ENCODE measurements around the gene DSCAML1. TPM values are rescaled to one million over a fixed set of nuclear protein-coding genes. Genes with fewer than 3 reads are reported as not detected.

DSCAML1 gene
- total and polyA plus RNA-seq, 2 donors = 0.32 to 0.47 TPM

DNA sequence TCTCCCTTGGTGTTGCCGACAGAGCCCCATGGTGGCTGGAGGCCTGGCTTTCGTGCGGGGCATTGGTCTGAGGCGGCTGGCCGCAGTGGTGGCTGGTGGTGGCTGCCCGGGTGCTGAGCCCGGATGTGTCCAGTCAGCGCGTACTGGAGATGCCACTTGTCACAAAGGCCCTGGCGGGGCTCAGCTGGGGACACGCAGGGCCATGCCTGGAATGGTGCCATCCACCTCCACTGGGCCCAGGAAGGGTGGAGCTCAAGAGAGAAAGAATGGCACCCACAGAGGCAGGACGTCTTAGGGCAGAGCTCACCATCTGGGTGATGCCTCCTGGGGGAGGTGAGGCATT is 376.9 kb downstream of the DSCAML1 start:
- H3K27ac ChIP-seq (ENCODE audit: low read depth in 1 of 2, low read length in 1 of 2) = no peak overlapping the region
- 98% methylated on average over 12 of the region's 12 CpGs for WGBS
- H3K27me3 ChIP-seq (ENCODE audit: control insufficient read depth in 2 of 2, insufficient read depth in 1 of 2, low read length in 1 of 2) = peaks cover 0 to 2% of the 10 kb centered on the region in 2 donors
- H3K9me3 ChIP-seq (ENCODE audit: control insufficient read depth in 2 of 2, insufficient read depth in 1 of 2, low read length in 1 of 2) = no peaks in the 10 kb centered on the region
- H3K36me3 ChIP-seq (ENCODE audit: control insufficient read depth in 2 of 2, insufficient read depth in 2 of 2, low read length in 1 of 2) = no peaks in the 10 kb centered on the region
- H3K4me1 ChIP-seq (ENCODE audit: control insufficient read depth in 2 of 2, insufficient read depth in 2 of 2, low read length in 2 of 2) = no peaks in the 10 kb centered on the region
- no peak overlapping the region for H3K4me3 ChIP-seq (ENCODE audit: low read length in 2 of 2)
- DNase-seq (ENCODE audit: low read depth in 6 of 9, low spot score in 9 of 9) = no peak

- DNase-seq (ENCODE audit: low read depth in 6 of 9, low spot score in 9 of 9) = no peak
- no peaks in the 10 kb centered on the region for H3K4me1 ChIP-seq (ENCODE audit: control insufficient read depth in 2 of 2, insufficient read depth in 2 of 2, low read length in 2 of 2)
- H3K27ac ChIP-seq (ENCODE audit: low read depth in 1 of 2, low read length in 1 of 2) = no peak overlapping the region
- peaks cover 0 to 2% of the 10 kb centered on the region in 2 donors for H3K27me3 ChIP-seq (ENCODE audit: control insufficient read depth in 2 of 2, insufficient read depth in 1 of 2, low read length in 1 of 2)
- H3K36me3 ChIP-seq (ENCODE audit: control insufficient read depth in 2 of 2, insufficient read depth in 2 of 2, low read length in 1 of 2) = no peaks in the 10 kb centered on the region
- 92% methylated on average over 12 of the region's 12 CpGs for WGBS
- H3K4me3 ChIP-seq (ENCODE audit: low read length in 2 of 2) = no peak overlapping the region
- H3K9me3 ChIP-seq (ENCODE audit: control insufficient read depth in 2 of 2, insufficient read depth in 1 of 2, low read length in 1 of 2) = no peaks in the 10 kb centered on the region
Measured at GRCh38 chr11:117419482-117420142, 377.4 kb downstream of the DSCAML1 start.

- no peak overlapping the region for H3K4me3 ChIP-seq (ENCODE audit: low read length in 2 of 2)
- H3K4me1 ChIP-seq (ENCODE audit: control insufficient read depth in 2 of 2, insufficient read depth in 2 of 2, low read length in 2 of 2) = no peaks in the 10 kb centered on the region
- H3K27ac ChIP-seq (ENCODE audit: low read depth in 1 of 2, low read length in 1 of 2) = no peak overlapping the region
- peaks cover 0 to 2% of the 10 kb centered on the region in 2 donors for H3K27me3 ChIP-seq (ENCODE audit: control insufficient read depth in 2 of 2, insufficient read depth in 1 of 2, low read length in 1 of 2)
- WGBS = 97% methylated on average over 12 of the region's 12 CpGs
- no peaks in the 10 kb centered on the region for H3K9me3 ChIP-seq (ENCODE audit: control insufficient read depth in 2 of 2, insufficient read depth in 1 of 2, low read length in 1 of 2)
- H3K36me3 ChIP-seq (ENCODE audit: control insufficient read depth in 2 of 2, insufficient read depth in 2 of 2, low read length in 1 of 2) = no peaks in the 10 kb centered on the region
- DNase-seq (ENCODE audit: low read depth in 6 of 9, low spot score in 9 of 9) = no peak
Measured at GRCh38 chr11:117418737-117419481, 378.1 kb downstream of the DSCAML1 start.

DNA sequence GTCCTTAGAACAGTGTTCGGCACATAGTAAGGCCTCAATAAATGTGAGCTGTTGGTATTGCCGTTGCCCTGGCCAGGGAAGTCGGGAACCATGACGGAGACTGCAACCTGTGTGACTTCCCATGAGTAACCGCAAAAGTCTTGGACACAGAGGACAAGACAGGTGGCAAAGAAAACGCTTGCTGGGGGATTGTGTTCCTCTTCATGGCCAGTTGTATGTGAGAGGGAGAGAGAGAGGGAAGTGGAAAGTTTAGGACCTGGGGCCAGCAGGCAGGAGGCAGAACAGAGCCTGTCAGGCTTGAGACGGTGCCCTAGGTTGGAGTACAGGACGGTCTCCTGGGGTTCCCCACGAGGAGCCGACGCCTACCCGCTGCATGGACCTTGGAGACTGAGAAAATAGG is 379.2 kb downstream of the DSCAML1 start:
- H3K4me3 ChIP-seq (ENCODE audit: low read length in 2 of 2) = no peak overlapping the region
- WGBS = 93% methylated on average over 12 of the region's 12 CpGs
- no peaks in the 10 kb centered on the region for H3K27me3 ChIP-seq (ENCODE audit: control insufficient read depth in 2 of 2, insufficient read depth in 1 of 2, low read length in 1 of 2)
- no peak for DNase-seq (ENCODE audit: low read depth in 6 of 9, low spot score in 9 of 9)
- H3K9me3 ChIP-seq (ENCODE audit: control insufficient read depth in 2 of 2, insufficient read depth in 1 of 2, low read length in 1 of 2) = no peaks in the 10 kb centered on the region
- H3K27ac ChIP-seq (ENCODE audit: low read depth in 1 of 2, low read length in 1 of 2) = no peak overlapping the region
- H3K4me1 ChIP-seq (ENCODE audit: control insufficient read depth in 2 of 2, insufficient read depth in 2 of 2, low read length in 2 of 2) = no peaks in the 10 kb centered on the region
- H3K36me3 ChIP-seq (ENCODE audit: control insufficient read depth in 2 of 2, insufficient read depth in 2 of 2, low read length in 1 of 2) = no peaks in the 10 kb centered on the region

DNA sequence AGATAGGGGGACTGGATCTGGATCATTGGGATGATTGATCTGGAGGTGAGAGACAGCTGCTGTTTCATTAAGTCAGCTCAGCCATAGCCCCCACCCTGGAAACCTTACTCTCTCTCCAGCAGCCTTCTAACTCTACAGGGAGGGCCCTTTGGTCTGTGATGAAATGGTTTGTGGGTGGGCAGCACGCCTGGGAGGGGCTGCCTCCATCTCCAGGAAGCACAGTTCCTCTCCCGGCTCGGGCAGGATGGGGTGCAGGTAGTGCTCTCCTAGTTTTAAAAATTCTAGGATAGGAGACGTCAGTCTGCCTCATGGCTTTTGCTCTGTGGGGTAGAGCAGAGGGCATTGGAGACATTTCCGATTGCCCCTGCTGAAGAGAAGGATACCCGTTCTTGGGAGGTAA is 379.7 kb downstream of the DSCAML1 start:
- WGBS = 72% methylated on average over 6 of the region's 6 CpGs
- Histone ChIP-seq H3K4me3 (ENCODE audit: low read length in 2 of 2) (no peak overlapping the region), H3K9me3 (ENCODE audit: control insufficient read depth in 2 of 2, insufficient read depth in 1 of 2, low read length in 1 of 2) (no peaks in the 10 kb centered on the region), H3K4me1 (ENCODE audit: control insufficient read depth in 2 of 2, insufficient read depth in 2 of 2, low read length in 2 of 2) (no peaks in the 10 kb centered on the region), H3K27me3 (ENCODE audit: control insufficient read depth in 2 of 2, insufficient read depth in 1 of 2, low read length in 1 of 2) (no peaks in the 10 kb centered on the region), H3K36me3 (ENCODE audit: control insufficient read depth in 2 of 2, insufficient read depth in 2 of 2, low read length in 1 of 2) (no peaks in the 10 kb centered on the region), H3K27ac (ENCODE audit: low read depth in 1 of 2, low read length in 1 of 2) (no peak overlapping the region)
- DNase-seq (ENCODE audit: low read depth in 6 of 9, low spot score in 9 of 9) = no peak

DNA sequence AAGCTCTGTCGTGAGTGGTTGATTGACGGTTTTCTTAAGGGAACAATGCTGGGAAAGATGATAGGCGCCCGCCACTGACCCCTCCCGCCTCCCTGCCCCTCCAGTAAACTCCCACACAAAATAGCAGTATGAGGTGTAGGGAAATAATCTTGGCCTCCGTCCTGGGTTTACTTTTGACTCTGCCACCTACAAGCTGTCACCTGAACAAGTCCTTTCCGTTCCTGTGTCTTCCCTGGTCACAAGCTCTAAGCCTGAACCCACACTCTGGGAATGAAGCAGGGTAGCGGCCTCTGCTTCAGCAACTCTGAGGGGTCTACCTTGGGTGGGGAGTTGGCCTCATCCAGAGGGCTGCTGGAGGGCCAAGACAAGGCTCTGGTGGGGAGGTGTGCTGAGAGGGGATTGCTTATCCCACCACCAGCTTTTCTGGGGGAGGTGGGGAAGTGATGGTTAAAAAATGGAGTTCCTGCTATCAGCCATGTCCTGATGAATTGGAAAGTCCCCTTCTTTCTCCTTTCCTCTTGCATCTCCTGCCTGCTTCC is 381.6 kb downstream of the DSCAML1 start:
- 94% methylated on average over 8 of the region's 8 CpGs for WGBS
- Histone ChIP-seq H3K27me3 (ENCODE audit: control insufficient read depth in 2 of 2, insufficient read depth in 1 of 2, low read length in 1 of 2) (no peaks in the 10 kb centered on the region), H3K27ac (ENCODE audit: low read depth in 1 of 2, low read length in 1 of 2) (no peak overlapping the region), H3K4me3 (ENCODE audit: low read length in 2 of 2) (no peak overlapping the region), H3K36me3 (ENCODE audit: control insufficient read depth in 2 of 2, insufficient read depth in 2 of 2, low read length in 1 of 2) (no peaks in the 10 kb centered on the region), H3K4me1 (ENCODE audit: control insufficient read depth in 2 of 2, insufficient read depth in 2 of 2, low read length in 2 of 2) (no peaks in the 10 kb centered on the region), H3K9me3 (ENCODE audit: control insufficient read depth in 2 of 2, insufficient read depth in 1 of 2, low read length in 1 of 2) (no peaks in the 10 kb centered on the region)
- DNase-seq (ENCODE audit: low read depth in 6 of 9, low spot score in 9 of 9) = no peak

- no peaks in the 10 kb centered on the region for H3K4me1 ChIP-seq (ENCODE audit: control insufficient read depth in 2 of 2, insufficient read depth in 2 of 2, low read length in 2 of 2)
- DNase-seq (ENCODE audit: low read depth in 6 of 9, low spot score in 9 of 9) = no peak
- 99% methylated on average over 6 of the region's 6 CpGs for WGBS
- no peaks in the 10 kb centered on the region for H3K27me3 ChIP-seq (ENCODE audit: control insufficient read depth in 2 of 2, insufficient read depth in 1 of 2, low read length in 1 of 2)
- H3K36me3 ChIP-seq (ENCODE audit: control insufficient read depth in 2 of 2, insufficient read depth in 2 of 2, low read length in 1 of 2) = peaks cover 0 to 3% of the 10 kb centered on the region in 2 donors
- H3K4me3 ChIP-seq (ENCODE audit: low read length in 2 of 2) = no peak overlapping the region
- H3K27ac ChIP-seq (ENCODE audit: low read depth in 1 of 2, low read length in 1 of 2) = no peak overlapping the region
- no peaks in the 10 kb centered on the region for H3K9me3 ChIP-seq (ENCODE audit: control insufficient read depth in 2 of 2, insufficient read depth in 1 of 2, low read length in 1 of 2)
Measured at GRCh38 chr11:117414724-117415123, 382.3 kb downstream of the DSCAML1 start.

GRCh38 chr11:117413616-117414015 is 383.4 kb downstream of the DSCAML1 start:
- no peak for DNase-seq (ENCODE audit: low read depth in 6 of 9, low spot score in 9 of 9)
- WGBS = 97% methylated on average over 7 of the region's 7 CpGs
- no peaks in the 10 kb centered on the region for H3K9me3 ChIP-seq (ENCODE audit: control insufficient read depth in 2 of 2, insufficient read depth in 1 of 2, low read length in 1 of 2)
- no peaks in the 10 kb centered on the region for H3K4me1 ChIP-seq (ENCODE audit: control insufficient read depth in 2 of 2, insufficient read depth in 2 of 2, low read length in 2 of 2)
- no peak overlapping the region for H3K4me3 ChIP-seq (ENCODE audit: low read length in 2 of 2)
- no peak overlapping the region for H3K27ac ChIP-seq (ENCODE audit: low read depth in 1 of 2, low read length in 1 of 2)
- peaks cover 0 to 14% of the 10 kb centered on the region in 2 donors for H3K36me3 ChIP-seq (ENCODE audit: control insufficient read depth in 2 of 2, insufficient read depth in 2 of 2, low read length in 1 of 2)
- H3K27me3 ChIP-seq (ENCODE audit: control insufficient read depth in 2 of 2, insufficient read depth in 1 of 2, low read length in 1 of 2) = no peaks in the 10 kb centered on the region

- H3K4me3 ChIP-seq (ENCODE audit: low read length in 2 of 2) = no peak overlapping the region
- H3K27me3 ChIP-seq (ENCODE audit: control insufficient read depth in 2 of 2, insufficient read depth in 1 of 2, low read length in 1 of 2) = no peaks in the 10 kb centered on the region
- H3K9me3 ChIP-seq (ENCODE audit: control insufficient read depth in 2 of 2, insufficient read depth in 1 of 2, low read length in 1 of 2) = no peaks in the 10 kb centered on the region
- no peaks in the 10 kb centered on the region for H3K4me1 ChIP-seq (ENCODE audit: control insufficient read depth in 2 of 2, insufficient read depth in 2 of 2, low read length in 2 of 2)
- H3K36me3 ChIP-seq (ENCODE audit: control insufficient read depth in 2 of 2, insufficient read depth in 2 of 2, low read length in 1 of 2) = peaks cover 0 to 22% of the 10 kb centered on the region in 2 donors
- WGBS = 98% methylated on average over 8 of the region's 8 CpGs
- no peak overlapping the region for H3K27ac ChIP-seq (ENCODE audit: low read depth in 1 of 2, low read length in 1 of 2)
- DNase-seq (ENCODE audit: low read depth in 6 of 9, low spot score in 9 of 9) = no peak
Measured at GRCh38 chr11:117412653-117413275, 384.3 kb downstream of the DSCAML1 start.

Data from thymus (tissue), 11 donors.